NCI-H1694 treated with DMSO at 0.1 percent for 48 hours (cell line): ENCODE results near the gene FYCO1.

Experiments
- DNase-seq: peaks from one replicate; lab custom pipeline; 2025; lab: John Stamatoyannopoulos, UW

FYCO1 gene

DNA sequence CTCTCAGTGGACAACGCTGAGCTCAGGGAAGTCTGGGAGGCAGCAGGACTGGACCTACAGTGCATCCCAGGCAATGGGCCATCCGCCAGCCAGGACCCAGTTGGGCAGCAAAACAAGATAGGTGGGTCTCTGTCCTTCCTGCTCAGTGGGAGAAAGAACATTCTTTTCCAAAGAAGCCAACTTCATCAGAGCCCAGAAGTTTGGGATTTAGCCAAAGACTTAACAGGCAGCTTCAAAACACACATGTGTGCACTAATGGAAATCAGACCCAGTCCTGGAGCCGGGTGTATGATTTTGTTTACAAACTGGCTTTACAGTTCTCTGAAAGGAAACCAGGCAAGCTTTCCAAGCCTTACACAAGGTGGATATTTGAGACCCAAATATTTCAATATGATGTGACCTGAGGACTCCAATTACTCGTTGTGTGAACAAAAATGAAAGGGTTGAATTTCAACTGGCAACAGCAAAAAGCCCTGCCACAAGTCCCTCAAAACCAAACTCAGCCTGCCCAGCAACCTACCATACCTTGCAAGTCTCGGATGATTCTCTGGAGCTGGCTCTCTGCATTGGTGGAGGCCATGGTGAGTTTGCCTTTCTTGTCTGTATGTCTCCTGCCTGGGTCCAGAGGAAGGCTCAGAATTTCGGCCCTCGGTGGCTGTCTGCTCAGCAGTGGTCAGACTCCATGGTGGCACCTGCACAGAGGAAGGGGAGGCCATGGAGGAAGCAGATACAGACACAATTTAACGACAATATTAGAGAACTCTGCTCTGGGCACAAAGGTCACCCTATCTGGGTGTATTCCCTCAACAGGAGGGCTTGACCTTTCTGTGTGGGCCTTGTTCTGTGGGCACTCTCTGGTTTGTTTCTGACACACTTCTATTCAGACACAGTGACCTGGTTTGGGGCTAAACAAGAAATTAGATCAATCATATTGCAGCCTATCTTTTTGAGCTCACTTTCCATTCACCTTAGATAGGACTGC is 11.0 kb downstream of the FYCO1 start:
- DNase-seq = no peak

GRCh38 chr3:45983770-45984169 is 11.9 kb downstream of the FYCO1 start:
- DNase-seq = no peak

GRCh38 chr3:45981346-45982074 is 14.1 kb downstream of the FYCO1 start:
- no peak for DNase-seq

GRCh38 chr3:45980819-45981218 is 14.8 kb downstream of the FYCO1 start:
- no peak for DNase-seq

DNA sequence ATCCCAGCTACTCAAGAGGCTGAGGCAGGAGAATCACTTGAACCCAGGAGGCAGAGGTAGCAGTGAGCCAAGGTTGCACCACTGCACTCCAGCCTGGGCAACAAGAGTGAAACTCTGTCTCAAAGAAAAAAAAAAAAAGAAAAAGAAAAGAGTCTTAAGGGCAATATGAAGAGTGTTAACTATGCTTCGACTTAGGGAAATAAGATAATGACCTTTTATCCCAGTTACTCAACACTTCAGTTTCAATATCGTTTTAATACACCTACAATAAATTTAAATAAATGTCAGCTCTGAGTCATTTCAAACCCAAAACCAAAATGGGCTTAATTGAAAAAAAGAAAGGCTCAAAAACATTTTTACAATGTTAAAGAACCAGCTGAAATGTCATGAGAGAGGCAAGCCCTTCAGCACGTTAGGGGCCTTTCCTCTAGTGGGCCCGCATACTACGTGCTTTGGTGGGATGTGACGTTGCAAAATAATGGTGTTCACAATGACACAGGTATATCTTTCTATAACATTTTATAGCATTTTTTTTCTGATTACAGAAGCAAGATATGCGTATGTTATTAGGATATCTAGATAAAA is 15.3 kb downstream of the FYCO1 start:
- DNase-seq = no peak

- DNase-seq = no peak
Measured at GRCh38 chr3:45979378-45979777, 16.2 kb downstream of the FYCO1 start.

DNA sequence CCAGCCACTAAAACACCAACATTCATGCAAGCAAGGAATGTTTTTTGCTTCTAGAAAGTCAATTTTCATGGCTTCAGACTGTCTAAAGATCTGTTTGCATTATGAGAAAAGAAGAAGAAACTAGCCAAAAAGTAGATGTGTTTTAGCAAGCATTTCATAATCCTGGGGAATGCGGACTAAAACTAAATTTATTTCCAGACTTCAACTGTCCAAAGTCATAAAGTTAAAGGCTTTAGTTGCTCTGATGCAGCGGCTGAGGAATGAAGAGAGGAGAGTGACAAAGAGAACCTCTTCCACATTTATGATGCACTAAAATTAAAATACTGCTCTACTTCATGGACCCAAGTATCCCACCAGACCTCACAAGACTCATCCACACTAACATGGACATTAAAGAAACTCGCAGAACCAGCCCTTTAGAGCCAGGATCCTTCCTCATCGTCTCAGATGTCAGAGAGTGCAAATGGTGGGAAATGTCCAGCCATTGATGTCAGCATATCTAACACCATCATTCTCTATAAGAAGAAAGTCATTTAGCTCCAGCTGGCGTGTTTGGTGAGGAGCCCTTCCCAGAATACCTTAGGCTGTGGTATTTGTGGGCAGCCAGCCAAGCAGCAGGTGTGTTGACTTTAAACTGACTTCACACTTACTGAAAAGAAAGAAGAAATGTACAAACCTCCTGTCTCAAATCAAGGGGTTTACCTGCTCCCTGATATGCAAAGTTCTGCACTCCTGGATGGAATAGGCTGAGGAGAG is 17.4 kb downstream of the FYCO1 start:
- no peak for DNase-seq

DNA sequence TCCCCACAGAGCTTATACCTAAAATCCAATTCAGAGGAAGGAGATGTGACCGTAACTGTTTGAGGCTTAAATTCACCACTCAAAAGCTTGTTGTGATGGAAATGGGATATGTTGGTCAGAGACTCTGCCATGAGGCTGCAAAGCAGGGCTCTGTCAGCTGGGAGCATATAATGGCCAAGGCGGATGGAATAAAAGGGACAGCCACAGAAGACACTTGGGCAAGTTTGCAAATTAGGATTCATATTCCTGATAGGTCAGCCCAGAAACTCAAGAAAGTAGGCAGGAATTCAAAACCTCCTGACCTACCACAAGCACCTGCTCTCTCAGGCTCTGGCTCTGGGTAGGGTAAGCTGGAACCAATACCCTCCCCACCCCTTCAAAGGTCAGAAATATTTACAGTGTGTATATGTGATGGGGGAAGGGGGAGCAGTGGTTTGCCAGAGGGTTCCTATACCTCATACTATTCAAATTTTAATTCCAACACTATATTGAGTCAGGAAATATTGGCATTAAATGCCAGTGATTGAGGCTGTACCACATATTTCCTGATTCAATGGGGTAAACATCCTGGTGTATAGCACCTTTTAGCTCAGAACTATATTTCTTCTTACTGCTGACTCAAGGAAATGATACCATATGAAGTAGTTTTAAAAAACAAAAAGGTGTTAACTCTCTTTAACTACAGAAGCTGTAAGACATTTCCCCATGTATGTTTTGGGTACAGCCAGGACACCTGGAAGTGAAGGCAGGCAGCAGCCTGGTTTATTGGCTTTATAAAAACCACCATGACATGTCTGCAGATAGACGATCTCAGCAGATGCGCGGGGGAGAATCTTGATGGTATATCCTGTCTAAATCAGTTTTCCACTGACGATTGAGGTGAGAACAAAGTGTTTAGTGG is 19.2 kb downstream of the FYCO1 start:
- DNase-seq = no peak

DNA sequence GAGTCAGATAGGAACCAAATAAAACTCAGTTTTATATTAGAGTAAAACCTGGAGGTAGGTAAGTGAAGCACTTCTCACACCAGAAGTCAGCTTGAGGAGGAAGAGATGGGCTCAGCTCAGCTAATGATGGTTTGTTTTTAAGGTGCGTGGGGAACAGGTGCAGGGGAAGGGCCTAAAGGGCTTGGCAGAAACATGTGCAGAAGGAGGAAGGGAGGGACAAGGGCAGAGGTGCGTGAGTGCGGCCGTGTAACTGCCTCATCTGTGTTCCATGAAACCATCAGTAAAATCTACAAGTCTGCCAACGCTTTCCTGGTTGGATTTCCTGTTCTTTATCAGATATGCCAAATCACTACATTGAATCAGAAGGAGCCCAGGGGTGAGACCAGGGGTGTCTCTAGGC is 19.9 kb downstream of the FYCO1 start:
- no peak for DNase-seq

DNA sequence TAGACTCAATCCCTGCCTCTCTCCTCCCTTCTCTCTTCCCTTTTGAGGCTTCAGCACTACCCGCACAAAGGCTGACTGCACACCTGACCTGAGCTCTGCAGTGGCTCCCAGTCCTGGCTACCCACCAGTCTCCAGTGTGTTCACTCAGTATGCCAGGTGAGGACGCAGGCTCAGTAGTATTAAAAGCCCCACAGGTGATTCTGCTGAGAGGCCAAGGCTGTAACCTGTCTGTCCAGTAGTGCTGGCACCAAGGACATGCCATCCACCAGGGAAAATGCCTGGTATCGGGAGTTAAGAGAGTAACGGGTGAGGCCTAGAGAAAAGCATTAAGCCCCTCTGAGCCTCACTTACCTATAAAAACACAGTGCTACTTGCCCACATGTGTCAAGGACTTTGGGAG is 20.9 kb downstream of the FYCO1 start:
- no peak for DNase-seq

GRCh38 chr3:45972534-45973402 is 22.9 kb downstream of the FYCO1 start:
- DNase-seq = no peak

DNA sequence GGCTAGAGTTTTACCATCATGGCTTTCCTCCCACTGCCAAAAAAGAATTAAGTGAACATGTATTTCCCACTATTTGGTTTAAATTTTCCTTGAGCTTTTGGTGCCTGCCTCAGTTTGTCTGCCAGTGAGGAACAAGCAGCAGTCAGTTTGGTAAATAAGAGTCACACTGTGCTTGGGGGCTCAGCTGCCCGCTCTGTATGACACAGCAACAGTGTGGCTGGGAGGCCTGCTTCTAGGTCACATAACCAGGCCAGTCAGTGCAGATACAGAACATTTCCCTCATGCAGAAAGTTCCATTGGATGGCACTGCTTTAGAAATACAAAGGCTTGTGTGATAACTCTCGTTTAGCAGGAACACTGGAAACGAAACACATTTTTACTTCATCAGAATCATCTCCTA is 25.7 kb downstream of the FYCO1 start:
- no peak for DNase-seq

DNA sequence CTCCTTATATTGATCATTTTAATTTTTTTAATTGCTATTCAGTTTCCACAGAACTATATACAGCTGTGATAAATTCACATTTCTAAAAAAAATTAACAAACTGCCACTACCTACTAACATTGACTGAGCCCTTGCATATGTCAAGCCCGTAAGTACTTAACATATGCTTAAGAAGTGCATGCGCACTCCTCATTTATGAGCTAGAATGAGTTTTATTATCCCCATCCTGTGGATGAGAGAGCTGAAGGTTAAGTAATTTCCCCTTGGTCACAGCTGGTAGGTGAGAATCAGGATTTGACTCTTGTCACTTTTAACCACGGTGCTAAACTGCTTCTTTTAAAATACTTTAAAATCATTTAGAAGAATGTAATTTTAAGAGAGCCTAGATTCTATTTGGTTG is 26.5 kb downstream of the FYCO1 start:
- DNase-seq = no peak

- no peak for DNase-seq
Measured at GRCh38 chr3:45968706-45969105, 26.9 kb downstream of the FYCO1 start.

GRCh38 chr3:45968149-45968548 is 27.5 kb downstream of the FYCO1 start:
- no peak for DNase-seq

DNA sequence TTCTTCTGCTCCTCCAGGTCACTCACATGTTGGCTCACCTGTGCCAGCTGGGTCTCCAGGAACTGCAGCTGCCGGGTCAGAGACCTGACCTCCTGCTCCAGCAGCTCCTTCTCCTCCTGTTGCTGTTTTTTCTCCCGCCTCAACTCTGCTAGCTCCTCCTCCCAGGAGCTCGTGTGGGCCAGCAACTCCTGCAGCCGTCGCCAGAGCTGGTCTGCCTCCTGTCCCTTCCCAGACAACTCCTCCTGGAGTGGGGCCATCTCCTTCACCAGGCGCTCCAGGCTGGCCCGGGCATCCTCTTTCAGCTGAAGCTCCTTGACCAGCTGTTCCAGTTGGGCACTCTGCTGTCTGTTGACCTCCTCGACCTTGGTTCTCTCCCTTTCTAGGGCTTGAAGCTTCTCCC is 27.9 kb downstream of the FYCO1 start:
- no peak for DNase-seq

GRCh38 chr3:45966950-45967640 is 28.5 kb downstream of the FYCO1 start:
- no peak for DNase-seq

- no peak for DNase-seq
Measured at GRCh38 chr3:45966371-45966791, 29.2 kb downstream of the FYCO1 start.

- DNase-seq = no peak
Measured at GRCh38 chr3:45965653-45966052, 30.0 kb downstream of the FYCO1 start.
